Neural progenitor cell (in vitro differentiated cells): ENCODE results near the gene LRRC8E. TPM values are rescaled to one million over a fixed set of nuclear protein-coding genes. Genes with fewer than 3 reads are reported as not detected.

ENCODE experiments used
- DNase-seq: peaks from one replicate; pipeline ENCODE4 v3.0.0-alpha.2; 2016; ENCODE audit warnings: low spot score
- H2AFZ ChIP-seq: fragments of 200-600 bp; sonication (generic); replicated peaks from 2 replicates; pipeline ENCODE4 v1.6.1; 2016; ENCODE audit warnings: antibody characterized with exemption
- H3F3A ChIP-seq: fragments of 200-600 bp; sonication (generic); 2 replicates; pipeline ENCODE4 v1.6.1; 2016; ENCODE audit warnings: antibody characterized with exemption, low read depth
- H3K27ac ChIP-seq: fragments of 200-600 bp; sonication (generic); 2 replicates; pipeline ENCODE4 v1.5.1; 2016; ENCODE audit warnings: mild to moderate bottlenecking
- H3K27me3 ChIP-seq: fragments of 200-600 bp; sonication (generic); 2 replicates; pipeline ENCODE4 v1.6.1; 2016; ENCODE audit warnings: mild to moderate bottlenecking, moderate library complexity
- H3K36me3 ChIP-seq: fragments of 200-600 bp; sonication (generic); 2 replicates; pipeline ENCODE4 v1.5.1; 2016
- H3K4me1 ChIP-seq: fragments of 200-600 bp; sonication (generic); 2 replicates; pipeline ENCODE4 v1.6.1; 2016; ENCODE audit warnings: mixed run types
- H3K4me2 ChIP-seq: fragments of 200-600 bp; sonication (generic); 2 replicates; pipeline ENCODE4 v1.6.1; 2016
- H3K4me3 ChIP-seq: fragments of 200-600 bp; sonication (generic); 2 replicates; pipeline ENCODE4 v1.5.1; 2016
- H3K79me2 ChIP-seq: fragments of 200-600 bp; sonication (generic); 2 replicates; pipeline ENCODE4 v1.6.1; 2016; ENCODE audit warnings: low read depth
- H3K9ac ChIP-seq: fragments of 200-600 bp; sonication (generic); 2 replicates; pipeline ENCODE4 v1.6.1; 2016
- H3K9me3 ChIP-seq: fragments of 200-600 bp; sonication (generic); 2 replicates; pipeline ENCODE4 v1.5.1; 2016; ENCODE audit warnings: low read depth
- H4K20me1 ChIP-seq: fragments of 200-600 bp; sonication (generic); 2 replicates; pipeline ENCODE4 v1.6.1; 2016; ENCODE audit warnings: low read depth
- H3K27ac Mint-ChIP-seq: 3 replicates; pipeline ENCODE4 v1.8.0; 2021; ENCODE audit warnings: mixed read lengths
- H3K27me3 Mint-ChIP-seq: 2 replicates; pipeline ENCODE4 v1.8.0; 2022; ENCODE audit warnings: low read depth, mild to moderate bottlenecking, inconsistent platforms, moderate library complexity, mixed read lengths; ENCODE audit not compliant: insufficient read depth
- H3K36me3 Mint-ChIP-seq: 3 replicates; pipeline ENCODE4 v1.8.0; 2021; ENCODE audit warnings: mixed read lengths
- H3K4me1 Mint-ChIP-seq: 3 replicates; pipeline ENCODE4 v1.8.0; 2021; ENCODE audit warnings: mixed read lengths
- H3K4me3 Mint-ChIP-seq: 3 replicates; pipeline ENCODE4 v1.8.0; 2021; ENCODE audit warnings: mild to moderate bottlenecking, moderate library complexity, mixed read lengths
- H3K9me3 Mint-ChIP-seq: 3 replicates; pipeline ENCODE4 v1.8.0; 2020; ENCODE audit warnings: mixed read lengths
- EZH2 ChIP-seq: fragments of 200-600 bp; sonication (generic); IDR thresholded peaks from 2 replicates; pipeline ENCODE4 v1.6.1; 2017; ENCODE audit warnings: antibody characterized with exemption, mild to moderate bottlenecking, moderate library complexity
- EZH2phosphoT487 ChIP-seq: fragments of 200-600 bp; sonication (generic); IDR thresholded peaks from 2 replicates; pipeline ENCODE4 v1.6.1; 2017; ENCODE audit warnings: antibody characterized with exemption
- total RNA-seq: library from RNA; depleted of rRNA; stranded (reverse); fragments of >200 nt; gene quantifications from 2 replicates; pipeline ENCODE4 v1.2.3, GENCODE V29; 2015; ENCODE audit warnings: low replicate concordance
- TF ChIP-seq, protein P1 (sequence below): fragments of 200-600 bp; sonication (generic); IDR thresholded peaks from 2 replicates; pipeline ENCODE4 v1.5.1; 2017; ENCODE audit warnings: antibody characterized with exemption, mild to moderate bottlenecking

LRRC8E gene
- total RNA-seq, 1 donor from 2014 or later = 1.2 TPM

DNA sequence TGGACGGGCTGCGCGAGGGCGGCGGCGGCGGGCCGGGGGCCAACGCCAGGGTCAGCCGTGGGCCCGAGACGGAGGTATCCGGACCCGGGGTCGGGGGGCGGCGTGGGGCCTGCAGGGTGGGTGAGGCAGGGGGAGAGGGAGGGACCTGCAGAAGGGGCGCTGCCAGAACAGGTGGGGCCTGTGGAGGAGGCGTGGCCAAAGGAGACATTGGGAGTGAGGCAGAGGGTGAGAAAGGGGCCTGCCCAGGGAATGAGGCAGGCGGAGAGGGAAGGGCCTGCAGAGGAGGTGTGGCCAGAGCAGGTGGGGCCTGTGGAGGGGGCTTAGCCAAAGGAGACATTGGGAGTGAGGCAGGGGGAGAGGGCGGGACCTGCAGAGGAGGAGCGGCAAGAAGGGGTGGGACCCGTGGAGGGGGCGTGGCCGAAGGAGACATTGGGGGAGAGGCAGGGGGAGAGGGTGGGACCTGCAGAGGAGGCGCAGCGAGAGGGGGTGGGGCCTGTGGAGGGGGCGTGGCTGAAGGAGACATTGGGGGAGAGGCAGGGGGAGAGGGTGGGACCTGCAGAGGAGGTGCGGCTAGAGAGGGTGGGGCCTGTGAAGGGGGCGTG lies 18.3 kb upstream of the LRRC8E start:
- Histone ChIP-seq H3K4me3 (peak overlapping the region; percentile 31), H3K9ac (no peak overlapping the region), H3F3A (peaks cover 59% of the 10 kb centered on the region), H4K20me1 (peaks cover 51% of the 10 kb centered on the region), H3K36me3 (no peaks in the 10 kb centered on the region), H3K79me2 (no peaks in the 10 kb centered on the region), H3K9me3 (no peaks in the 10 kb centered on the region), H2AFZ (no peak overlapping the region), H3K27ac (no peak overlapping the region), H3K27me3 (peaks cover 37% of the 10 kb centered on the region), H3K4me2 (peak overlapping the region; percentile 67), H3K4me1 (peaks cover 10% of the 10 kb centered on the region)
- DNase-seq = peak; percentile 81
- no peak for TF ChIP-seq EZH2
- TF ChIP-seq, protein P1, sequence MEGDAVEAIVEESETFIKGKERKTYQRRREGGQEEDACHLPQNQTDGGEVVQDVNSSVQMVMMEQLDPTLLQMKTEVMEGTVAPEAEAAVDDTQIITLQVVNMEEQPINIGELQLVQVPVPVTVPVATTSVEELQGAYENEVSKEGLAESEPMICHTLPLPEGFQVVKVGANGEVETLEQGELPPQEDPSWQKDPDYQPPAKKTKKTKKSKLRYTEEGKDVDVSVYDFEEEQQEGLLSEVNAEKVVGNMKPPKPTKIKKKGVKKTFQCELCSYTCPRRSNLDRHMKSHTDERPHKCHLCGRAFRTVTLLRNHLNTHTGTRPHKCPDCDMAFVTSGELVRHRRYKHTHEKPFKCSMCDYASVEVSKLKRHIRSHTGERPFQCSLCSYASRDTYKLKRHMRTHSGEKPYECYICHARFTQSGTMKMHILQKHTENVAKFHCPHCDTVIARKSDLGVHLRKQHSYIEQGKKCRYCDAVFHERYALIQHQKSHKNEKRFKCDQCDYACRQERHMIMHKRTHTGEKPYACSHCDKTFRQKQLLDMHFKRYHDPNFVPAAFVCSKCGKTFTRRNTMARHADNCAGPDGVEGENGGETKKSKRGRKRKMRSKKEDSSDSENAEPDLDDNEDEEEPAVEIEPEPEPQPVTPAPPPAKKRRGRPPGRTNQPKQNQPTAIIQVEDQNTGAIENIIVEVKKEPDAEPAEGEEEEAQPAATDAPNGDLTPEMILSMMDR = no peak
- TF ChIP-seq EZH2phosphoT487 = no peak
- Mint-ChIP-seq H3K27me3 (peaks cover 26% of the 10 kb centered on the region), H3K36me3 (peaks cover 3% of the 10 kb centered on the region), H3K4me1 (peaks cover 38% of the 10 kb centered on the region), H3K27ac (no peak overlapping the region), H3K4me3 (peak overlapping the region; percentile 79), H3K9me3 (no peaks in the 10 kb centered on the region)

DNA sequence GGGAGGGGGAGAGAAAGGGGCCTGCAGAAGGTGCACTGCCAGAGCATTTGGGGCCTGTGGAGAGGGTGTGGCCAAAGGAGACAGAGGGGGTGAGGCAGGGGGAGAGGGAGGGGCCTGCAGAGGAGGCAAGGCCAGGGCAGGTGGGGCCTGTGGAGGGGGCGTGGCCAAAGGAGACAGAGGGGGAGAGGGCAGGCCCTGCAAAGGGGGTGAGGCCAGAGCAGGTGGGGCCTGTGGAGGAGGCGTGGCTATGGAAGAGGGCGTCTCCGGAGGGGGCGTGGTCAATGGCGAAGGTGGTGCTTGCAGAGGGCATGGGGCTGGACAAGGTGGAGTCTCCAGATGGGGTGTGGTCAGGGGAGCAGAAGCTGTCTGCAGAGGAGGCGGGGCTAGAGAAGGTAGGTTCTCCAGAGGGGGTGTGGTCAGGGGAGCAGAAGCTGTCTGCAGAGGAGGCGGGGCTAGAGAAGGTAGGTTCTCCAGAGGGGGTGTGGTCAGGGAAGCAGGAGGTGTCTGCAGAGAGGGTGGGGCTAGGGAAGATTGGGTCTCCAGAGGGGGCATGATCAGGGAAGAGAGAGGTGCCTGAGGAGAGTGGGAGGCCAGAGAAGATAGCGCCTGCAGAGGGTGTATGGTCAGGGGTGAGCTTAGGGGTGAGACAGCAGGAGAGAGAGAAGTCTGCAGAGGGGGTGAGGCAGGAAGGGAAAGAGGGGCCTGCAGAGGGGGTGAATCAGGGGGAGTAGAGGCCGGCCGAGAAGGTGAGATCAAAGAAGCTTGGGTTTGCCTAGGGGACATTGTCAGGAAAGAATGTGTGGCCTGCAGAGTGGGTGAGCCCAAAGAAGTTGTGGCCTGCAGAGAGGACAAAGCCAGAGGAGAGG lies 17.5 kb upstream of the LRRC8E start:
- Mint-ChIP-seq H3K4me3 (peak overlapping the region; percentile 82), H3K36me3 (no peaks in the 10 kb centered on the region), H3K9me3 (no peaks in the 10 kb centered on the region), H3K27ac (peak overlapping the region; percentile 94), H3K27me3 (peaks cover 25% of the 10 kb centered on the region), H3K4me1 (peaks cover 34% of the 10 kb centered on the region)
- Histone ChIP-seq H3K4me1 (peaks cover 11% of the 10 kb centered on the region), H2AFZ (no peak overlapping the region), H3K9ac (no peak overlapping the region), H4K20me1 (peaks cover 51% of the 10 kb centered on the region), H3F3A (peaks cover 63% of the 10 kb centered on the region), H3K36me3 (no peaks in the 10 kb centered on the region), H3K4me3 (peak overlapping the region; percentile 8), H3K4me2 (peak overlapping the region; percentile 47), H3K27ac (peak overlapping the region; percentile 33), H3K79me2 (no peaks in the 10 kb centered on the region), H3K9me3 (no peaks in the 10 kb centered on the region), H3K27me3 (peaks cover 29% of the 10 kb centered on the region)
- TF ChIP-seq EZH2 = no peak
- TF ChIP-seq, protein P1 = no peak
- TF ChIP-seq EZH2phosphoT487 = no peak
- DNase-seq = peak; percentile 88

DNA sequence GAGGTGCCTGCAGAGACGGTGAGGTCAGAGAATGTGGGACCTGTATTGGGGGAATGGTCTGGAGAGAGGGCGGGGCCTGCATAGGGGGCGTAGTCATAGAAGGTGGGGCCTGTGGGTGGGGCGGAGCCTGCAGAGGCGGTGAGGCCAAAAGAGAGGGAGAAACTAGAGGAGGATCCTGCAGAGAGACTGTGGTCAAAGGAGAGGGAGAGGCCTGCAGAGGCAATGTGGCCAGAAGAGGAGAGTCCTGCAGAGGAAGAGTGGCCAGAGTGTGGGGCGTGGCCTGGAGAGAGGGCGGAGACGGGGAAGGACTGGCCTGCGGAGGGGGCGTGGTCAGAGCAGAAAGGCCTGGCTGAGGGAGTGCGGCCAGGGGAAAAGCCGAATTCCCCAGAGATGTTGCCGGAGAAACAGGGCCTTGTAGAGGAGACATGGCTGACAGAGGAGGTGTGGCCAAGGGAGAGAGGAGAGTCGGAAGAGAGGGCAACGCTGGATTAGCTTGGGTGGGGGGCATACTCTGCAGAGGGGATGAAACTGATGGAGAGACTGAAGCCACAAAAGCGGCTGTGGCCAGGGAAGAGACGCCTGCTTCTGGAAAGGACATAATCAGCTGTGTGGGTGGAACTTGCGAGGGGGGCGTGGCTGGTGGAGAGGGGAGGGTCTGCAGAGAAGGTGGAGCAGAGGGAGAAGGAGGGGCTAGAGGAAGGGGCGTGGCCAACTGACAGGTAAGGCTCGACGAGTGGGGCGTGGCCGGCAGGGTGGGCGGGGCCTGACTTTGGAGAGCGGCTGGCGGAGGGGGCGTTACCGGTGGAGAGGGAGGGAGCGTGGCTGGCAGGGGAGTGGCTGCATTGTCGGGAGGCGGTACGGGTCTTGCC lies 16.6 kb upstream of the LRRC8E start:
- peaks cover 51% of the 10 kb centered on the region for H4K20me1 ChIP-seq
- H3K36me3 Mint-ChIP-seq = no peaks in the 10 kb centered on the region
- peaks cover 20% of the 10 kb centered on the region for H3K27me3 Mint-ChIP-seq
- peak overlapping the region; percentile 33 for H3K27ac ChIP-seq
- TF ChIP-seq EZH2phosphoT487 = no peak
- TF ChIP-seq, protein P1 = no peak
- no peak for TF ChIP-seq EZH2
- peak overlapping the region; percentile 47 for H3K4me2 ChIP-seq
- peaks cover 20% of the 10 kb centered on the region for H3K27me3 ChIP-seq
- H3K4me1 Mint-ChIP-seq = peaks cover 34% of the 10 kb centered on the region
- peaks cover 63% of the 10 kb centered on the region for H3F3A ChIP-seq
- H3K4me3 Mint-ChIP-seq = peak overlapping the region; percentile 82
- H3K9me3 ChIP-seq = no peaks in the 10 kb centered on the region
- peaks cover 11% of the 10 kb centered on the region for H3K4me1 ChIP-seq
- no peak overlapping the region for H3K9ac ChIP-seq
- no peaks in the 10 kb centered on the region for H3K36me3 ChIP-seq
- no peak overlapping the region for H3K4me3 ChIP-seq
- H2AFZ ChIP-seq = no peak overlapping the region
- peak overlapping the region; percentile 94 for H3K27ac Mint-ChIP-seq
- no peaks in the 10 kb centered on the region for H3K79me2 ChIP-seq
- no peaks in the 10 kb centered on the region for H3K9me3 Mint-ChIP-seq
- peak; percentile 99 for DNase-seq
